Ramos (cell line): ENCODE results near the gene PRIMPOL.

Experiments used
- in situ Hi-C: fragments of 300-500 bp; cut with MboI; formaldehyde crosslinking; loops from one replicate; pipeline ENCODE4 v1.14.3; 2022; ENCODE audit warnings: low sequenced_read_pairs; ENCODE audit not compliant: unreplicated experiment

The PRIMPOL gene

DNA sequence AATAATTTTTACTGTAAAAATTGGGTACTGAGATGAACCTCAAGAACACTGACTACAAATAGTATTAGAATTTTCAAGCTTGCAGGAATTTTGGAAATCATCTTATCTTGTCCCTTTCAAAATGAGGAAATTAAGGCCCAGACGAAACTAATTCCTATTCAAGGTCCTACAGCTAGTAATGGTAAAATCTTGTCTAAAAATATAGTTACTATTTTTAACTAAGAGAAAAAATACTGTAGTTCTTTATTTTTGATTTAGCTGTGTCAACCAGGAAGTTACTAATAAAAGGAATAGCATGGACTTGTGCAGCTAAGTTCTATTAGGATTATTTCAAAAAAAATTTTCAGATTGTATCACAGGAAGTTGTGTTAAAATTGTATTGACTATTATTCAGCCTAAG, 12.7 kb downstream of the PRIMPOL start:
- in situ Hi-C loops: no loop called here

DNA sequence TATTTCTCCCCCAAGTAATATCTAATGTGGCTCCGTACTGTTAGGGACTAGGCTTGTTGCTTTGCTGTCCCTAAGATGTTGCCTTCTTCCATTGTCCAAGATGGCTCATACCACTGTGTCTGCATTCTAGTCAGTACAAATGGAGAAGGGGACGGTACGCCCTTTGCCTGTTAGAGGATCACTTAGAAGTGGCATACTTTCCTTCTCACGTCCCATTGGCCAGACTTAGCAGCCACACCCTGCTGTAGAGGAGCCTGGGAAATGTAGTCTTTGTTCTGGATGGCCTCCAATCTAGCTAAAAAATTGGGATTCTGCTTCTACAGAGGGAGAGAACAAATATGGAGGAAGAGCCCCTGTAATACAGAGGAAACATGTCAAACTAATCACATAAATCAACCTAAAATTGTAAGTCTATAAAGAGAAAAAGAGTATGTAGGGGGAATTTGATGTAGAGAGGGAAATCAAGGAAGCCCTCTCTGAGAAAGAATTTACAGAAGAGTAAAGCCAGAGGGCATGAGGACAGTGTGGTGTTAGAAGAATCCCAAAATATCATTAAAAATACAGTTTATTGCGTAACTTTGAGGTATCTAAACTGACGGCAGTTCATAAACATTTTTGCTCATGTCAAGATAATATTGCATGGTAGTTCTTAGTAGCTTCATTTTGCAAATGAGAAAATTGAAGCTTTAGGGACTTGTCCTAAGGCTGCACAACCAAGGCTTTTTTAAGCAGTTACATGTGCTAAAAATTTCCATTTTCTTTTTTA, 15.1 kb downstream of the PRIMPOL start:
- in situ Hi-C loops: no loop called here

DNA sequence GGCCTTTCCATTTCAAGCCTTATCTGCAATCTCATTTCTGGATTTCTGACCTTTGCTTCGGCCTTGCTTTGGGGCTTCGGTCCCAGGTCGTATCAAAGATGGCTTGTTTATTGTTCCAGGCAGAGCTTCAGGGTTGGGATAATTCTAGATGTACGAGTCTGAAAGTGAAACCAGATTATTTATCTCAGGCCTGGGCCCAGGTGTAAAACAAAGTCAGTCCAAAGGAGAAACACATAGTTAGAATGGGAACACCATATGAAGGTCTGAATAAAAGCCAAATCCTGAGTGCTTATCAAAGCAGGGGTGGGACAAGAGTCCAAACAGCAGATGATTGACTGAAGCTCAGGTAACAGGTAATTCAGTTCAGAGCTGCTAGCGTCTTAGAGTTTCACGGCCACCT, 17.1 kb downstream of the PRIMPOL start:
- in situ Hi-C loops: no loop called here

DNA sequence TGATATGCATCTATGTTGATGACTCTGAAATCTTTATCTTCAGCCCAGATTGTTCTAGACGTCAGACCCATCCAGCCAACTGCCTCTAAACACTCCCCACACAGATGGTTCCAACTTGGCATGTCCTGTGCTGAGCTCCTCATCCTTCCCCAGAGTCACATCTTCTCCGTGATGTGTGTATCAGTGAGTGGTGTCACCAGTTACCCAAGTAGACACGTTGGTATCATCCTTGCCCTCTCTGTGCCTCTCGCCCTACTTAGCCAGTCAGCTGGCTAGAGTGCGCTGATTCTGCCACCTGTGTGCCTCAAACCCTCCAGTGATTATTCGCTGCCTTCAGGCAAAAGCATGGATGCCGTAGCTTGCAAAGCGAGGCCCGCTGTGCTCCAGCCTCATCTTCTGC, 18.6 kb downstream of the PRIMPOL start:
- in situ Hi-C loops: no loop called here

DNA sequence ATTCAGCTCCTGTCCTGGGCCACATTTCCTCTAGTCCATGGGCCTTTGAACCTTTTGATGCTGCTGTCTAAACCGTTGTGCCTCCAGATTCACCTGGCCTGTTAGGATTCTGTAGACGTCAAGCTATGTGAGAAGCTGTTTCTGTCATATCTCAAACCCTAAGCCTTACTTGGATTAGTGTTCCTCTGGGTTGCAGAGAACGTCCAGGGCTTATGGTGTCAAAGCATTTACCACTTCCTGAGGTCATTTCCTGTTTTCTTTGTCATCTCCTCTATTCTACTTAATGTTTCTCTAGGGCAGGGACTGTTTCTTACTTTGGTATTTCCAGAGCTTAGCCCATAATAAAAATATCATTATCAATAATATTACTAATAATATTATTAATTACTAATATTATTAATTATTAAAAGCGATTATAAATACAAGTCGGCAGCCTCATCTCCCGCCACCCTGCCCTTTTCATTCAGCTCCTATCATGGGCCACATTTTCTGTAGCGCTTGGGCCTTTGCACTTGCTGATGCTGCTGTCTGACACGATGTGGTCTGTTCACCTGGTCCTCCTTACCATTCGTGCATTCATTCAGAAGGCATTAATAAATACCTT, 19.1 kb downstream of the PRIMPOL start:
- in situ Hi-C loops: no loop called here

DNA sequence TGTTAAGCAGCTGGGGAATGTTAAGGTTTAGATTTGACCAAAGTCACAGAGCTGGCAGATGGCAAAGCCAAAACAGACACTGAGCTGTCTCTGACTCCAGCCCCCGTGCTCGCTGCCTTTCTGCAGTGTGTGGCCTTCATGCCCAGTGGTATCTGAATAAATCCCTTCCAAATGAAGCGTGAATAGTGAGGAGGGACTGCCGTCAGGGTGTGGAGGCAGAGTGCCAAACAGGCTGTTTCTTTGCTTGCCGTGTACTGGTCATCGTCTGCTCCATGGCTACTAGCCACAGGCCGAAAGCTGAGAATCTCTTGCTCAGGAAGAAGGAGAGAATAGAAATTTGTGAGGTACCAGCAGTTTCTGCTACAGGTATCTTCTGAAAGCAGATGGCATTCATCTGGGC, 19.7 kb downstream of the PRIMPOL start:
- in situ Hi-C loops: no loop called here

DNA sequence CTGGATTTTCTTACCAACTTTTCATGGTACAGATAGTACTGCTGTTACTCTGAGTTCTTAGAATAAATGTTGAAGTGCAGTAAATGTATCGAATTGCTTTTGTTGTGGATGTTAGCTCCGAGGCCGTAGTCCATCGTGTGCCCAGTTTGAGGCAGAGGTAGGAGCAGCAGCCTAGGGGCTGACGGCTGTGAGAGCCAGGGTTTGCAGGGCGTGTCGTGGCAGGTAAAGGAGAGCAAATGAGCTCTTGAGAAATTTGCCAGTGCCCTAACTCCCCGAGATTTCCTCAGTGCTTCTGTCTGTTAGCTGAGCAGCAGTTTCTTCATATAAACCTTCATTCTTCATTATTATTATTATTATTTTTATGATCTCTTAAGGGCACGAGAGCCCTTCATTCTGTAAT, 21.6 kb downstream of the PRIMPOL start:
- in situ Hi-C loops: no loop called here

DNA sequence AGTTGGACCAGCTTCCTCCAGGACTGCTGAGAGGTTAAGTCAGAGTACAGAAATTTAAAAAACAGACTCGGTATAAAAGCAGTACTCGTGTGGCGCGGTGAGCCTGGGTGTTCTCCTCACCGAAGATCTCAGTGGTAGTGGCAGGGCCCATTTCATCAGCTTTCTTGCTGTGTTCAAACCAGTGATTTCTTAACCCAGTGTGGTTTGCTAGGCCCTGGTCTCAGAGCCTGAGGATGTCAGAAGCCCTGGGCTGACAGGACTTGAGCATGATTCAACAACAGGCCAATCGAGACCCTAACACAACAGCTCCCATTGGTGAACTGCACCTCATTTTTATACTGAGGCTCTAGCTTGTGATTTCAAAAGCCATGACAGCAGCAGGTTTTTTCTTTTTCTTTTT, 23.2 kb downstream of the PRIMPOL start:
- in situ Hi-C loops: no loop called here

DNA sequence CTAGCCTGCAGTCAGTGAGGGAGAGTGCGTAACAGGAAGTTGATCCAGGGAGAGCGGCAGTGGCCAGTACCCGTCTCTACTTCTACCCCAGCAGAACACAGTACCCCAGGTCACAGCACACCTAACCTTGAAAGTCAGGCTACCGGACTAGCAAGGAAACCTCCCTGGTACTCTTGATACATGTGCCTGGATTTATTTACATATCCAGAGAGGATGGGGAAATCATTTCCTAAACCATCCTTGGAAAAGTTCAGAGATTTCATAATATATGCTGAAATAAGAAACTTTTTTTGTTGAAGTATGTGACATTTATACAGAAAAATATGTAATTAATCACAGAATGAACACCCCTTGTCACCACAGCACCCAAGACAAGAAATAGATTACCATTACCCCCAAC, 24.5 kb downstream of the PRIMPOL start:
- in situ Hi-C loops: no loop called here

DNA sequence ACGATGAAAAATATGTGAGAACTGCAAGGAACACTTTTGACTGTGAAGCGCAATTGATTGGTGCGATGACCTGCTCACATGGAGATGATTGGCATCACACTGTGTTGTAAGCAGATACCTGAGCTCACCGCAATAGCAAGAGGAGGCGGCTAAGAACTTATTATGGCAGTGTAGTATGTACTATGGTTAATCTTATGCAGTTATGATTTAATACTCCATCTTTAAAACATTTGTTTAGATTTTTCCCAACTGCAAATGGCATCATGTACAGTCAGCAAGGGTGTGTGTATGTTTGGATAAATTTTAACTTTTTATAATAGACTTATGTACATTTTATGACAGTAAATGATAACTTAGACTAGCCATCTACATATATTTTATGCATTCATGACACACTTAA, 25.5 kb downstream of the PRIMPOL start:
- in situ Hi-C loops: no loop called here

DNA sequence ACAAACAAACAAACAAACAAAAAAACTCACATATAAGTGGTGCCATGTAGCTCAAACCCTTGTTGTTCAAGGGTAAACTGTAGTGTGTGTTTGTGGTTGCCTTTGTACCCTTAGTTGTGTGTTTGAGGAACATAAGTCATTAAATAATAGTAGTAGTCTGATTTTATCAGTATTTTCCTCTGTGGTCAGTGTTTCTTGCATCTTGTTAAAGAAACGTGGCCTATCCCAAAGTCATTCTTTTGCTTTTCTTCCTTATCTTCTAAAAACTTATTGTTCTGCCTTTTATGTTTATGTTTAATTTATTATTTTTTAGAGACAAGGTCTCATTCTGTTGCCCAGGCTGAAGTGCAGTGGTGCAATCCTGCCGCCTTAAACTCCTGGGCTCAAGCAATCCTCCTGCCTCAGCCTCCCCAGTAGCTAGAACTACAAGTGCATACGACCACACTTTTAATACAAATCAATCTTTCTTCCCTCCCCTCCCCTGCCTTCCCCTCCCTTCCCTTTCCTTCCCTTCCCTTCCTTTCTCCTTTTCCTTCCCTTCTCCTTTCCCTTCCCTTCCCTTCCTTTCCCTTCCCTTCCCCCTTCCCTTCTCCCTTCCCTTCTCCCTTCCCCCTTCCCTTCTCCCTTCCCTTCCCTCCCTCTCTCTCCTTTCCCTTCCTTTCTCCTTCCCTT, 26.4 kb downstream of the PRIMPOL start:
- in situ Hi-C loops: no loop called here

DNA sequence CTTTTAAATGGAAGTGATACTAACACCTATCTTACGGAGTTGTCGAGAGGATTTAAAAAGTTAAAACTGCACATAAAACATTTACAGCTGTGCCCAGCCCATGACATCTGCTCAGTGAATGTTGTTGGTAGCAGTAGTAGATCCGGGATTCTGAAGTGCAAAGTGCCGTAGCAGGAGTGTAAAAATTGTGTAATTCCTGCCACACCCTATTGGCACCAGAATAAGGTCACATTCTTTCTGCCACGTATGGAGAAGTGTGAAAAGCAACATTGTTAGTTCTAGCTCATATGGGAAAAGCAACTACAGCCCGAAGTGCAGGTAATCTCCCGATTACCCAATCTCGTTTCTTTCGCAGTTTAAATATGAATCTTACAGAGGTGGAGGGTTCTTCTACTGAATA, 31.2 kb downstream of the PRIMPOL start:
- in situ Hi-C loops: no loop called here

DNA sequence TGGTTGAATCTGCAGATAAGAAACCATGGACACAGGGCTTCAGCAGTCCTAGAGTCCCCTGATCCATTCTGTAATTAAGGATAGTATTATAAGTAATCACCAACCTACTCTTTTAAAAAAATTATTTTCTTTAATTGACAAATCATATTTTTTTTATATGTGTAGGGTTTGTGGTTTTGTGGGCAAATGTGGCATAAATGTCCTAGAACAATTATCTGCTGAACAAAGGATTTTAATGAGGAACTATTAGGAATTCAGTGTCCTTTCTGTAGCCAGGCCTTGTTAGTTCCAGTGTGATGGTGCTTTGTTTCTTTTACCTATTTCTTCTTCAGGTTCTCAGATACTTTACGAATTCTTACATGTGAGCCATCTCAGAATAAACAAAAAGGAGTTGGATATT, 32.4 kb downstream of the PRIMPOL start:
- in situ Hi-C loops: no loop called here

DNA sequence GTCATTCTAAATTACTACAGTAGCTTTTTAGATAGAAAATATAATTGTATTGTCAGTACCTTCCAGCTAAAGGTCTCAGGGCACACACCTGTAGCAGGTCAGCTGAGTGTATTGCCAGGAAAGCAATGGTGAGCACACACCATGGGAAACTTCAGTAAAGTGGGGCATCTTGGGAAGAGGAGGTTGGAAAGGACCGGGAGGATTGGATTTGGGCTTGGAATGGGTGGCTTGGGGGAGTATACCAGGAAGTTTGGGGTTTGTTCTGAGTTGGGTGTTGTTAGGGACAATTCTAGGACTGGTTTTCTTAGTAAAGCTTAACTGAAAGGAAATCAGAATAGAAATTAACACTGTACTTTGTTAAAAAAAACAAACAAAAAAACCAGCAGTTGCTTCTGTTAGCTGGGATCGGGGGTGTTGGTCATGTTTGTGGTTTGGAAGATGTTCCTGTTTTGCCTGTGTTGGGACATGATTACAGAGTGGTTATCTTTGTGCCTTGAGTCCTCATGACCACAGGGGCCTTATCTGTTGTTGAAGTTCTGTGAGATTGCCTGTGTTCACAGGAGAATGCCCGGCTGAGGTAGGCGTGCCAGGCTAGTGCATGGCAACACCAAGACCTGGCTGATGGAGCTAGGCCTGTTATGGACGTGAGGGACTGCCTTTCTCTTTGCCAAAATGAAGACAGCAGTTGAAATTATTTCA, 35.1 kb downstream of the PRIMPOL start:
- in situ Hi-C loops: no loop called here

DNA sequence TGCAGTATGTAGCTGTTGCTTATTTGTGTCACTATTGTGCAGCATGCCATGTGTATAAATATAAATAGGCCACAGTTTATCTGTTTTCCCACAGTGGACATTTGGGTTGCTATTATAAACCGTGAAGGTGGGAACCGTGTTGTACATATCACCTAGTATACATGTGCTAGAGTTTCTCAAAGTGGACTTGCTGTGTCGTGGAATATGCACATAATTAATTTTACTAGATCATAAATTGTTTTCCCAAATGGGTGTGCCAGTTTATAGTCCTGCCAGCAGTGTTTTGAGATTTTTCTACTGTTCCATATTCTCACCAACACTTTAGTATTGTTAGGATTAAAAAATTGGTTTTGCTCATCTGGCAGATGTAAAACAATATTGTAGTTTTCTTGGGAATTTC, 38.5 kb downstream of the PRIMPOL start:
- in situ Hi-C loops: no loop called here

DNA sequence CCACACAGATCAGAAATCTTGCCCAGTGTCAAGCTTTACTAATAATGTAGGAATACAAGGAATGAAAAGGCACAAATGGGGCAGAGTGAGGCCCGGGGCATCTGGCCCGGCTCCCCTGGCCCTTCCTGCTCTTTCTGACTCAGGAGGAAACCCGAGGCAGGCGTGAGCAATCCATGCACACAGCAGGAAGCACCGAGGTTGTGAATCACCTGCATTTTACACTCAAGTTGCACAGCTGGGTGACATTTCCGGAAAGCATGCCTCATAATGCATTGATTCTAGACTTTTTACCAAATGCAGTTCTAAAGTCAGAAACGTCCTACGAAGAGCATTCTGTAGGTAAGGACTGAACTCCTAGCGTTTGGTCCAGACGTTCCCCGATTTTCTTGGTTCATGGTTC, 38.9 kb downstream of the PRIMPOL start:
- in situ Hi-C loops: no loop called here

DNA sequence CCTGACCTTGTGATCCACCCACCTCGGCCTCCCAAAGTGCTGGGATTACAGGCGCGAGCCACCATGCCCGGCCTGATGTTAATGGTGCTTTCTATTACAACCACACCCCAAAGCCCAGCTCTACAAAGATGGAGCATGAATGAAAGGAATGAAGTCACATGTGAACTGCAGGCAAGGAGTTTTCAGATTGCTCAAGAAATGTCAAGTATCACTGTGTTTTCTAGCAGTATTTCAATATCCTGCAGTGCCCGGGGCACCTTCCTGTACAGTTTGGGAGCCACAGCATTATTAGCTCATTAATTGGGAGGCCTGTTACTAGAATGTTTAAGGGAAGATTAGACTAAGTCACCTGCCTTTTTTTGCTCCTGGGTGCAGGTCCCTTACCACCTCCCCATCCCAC, 40.1 kb downstream of the PRIMPOL start:
- in situ Hi-C loops: no loop called here

DNA sequence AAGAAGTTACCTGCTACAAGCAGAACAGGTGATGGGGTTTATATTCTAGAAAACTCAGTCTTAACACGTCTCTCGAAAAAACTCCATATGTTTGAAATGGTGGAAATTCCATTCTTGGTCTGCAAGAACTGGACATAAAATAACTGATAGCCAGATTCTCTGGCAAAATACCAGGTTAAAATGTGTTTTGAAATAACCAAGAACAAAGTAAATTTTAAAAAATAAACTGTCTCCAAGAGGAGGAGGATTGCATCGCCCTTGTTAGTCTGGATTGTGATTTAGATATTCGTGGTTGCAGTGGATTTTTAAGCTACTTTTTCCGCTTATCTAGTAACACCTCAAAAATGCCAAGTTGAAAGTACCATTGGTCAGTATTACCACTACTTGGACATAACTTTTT, 43.5 kb downstream of the PRIMPOL start:
- in situ Hi-C loops: no loop called here

DNA sequence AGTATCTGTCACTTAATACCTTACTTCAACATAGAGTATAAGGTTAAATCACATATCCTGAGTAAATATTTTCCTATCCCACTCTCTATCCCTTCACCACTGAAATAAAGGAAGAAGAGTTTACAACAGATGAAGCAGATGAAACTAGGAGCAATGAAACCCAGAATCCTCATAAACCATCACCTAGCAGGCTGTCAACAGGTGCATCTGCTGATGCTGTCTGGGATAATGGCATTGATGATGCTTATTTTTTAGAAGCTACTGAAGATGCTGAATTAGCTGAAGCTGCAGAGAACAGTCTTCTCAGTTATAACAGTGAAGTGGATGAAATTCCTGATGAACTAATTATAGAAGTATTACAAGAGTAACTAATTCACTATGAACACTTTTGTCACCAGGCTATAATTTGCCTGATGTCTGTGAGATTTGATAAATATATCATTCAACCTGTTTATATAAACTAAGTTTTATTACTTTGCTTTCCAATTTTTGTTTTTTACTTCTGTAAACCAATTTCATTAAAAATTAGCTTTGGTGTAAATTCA, 44.9 kb downstream of the PRIMPOL start:
- in situ Hi-C loops: no loop called here

DNA sequence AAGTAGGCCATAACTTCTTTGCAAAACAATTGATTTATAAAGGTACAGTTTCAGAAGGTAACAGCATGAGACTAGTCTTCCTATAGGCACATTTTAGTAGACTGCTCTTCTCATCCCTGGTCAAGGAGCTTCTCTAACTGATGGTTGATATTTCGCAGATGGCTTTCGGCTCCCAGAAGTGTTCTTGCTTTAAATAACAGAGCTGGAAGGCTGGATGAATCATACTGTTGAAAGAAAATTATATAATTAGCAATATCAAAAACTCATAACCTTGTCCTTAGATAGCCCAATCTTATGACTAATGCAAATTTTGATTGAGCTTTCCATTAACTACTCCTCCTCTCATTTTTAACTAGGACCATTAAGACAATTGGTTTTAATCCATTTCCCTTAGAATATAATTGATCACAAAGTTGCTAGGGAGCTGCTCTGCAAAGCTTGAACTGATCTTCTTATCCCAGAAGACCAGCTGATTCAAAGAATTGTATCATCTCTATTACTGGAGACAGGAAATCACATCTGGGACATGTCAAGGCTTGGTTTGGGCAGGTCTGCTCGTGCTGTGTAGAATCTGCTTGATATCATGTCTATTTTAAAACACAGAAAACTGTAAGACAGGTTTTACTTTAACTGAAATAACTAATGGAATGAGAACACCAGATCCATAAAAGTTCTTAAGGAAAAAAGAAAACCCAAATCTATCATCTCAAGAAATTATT, 45.8 kb downstream of the PRIMPOL start:
- in situ Hi-C loops: no loop called here
